ENCODE measurements around the gene STON2.

- TF ChIP-seq CTCF (IDR thresholded peaks at IDR 0.05) (no peak), EP300 (IDR thresholded peaks at IDR 0.05) (no peak), POLR2A (IDR thresholded peaks at IDR 0.05) (no peak)
Measured at GRCh38 chr14:81273521-81273920, 126.6 kb downstream of the STON2 start.

Data from ovary (tissue), 3 donors.